IMR-90 (cell line): ENCODE data around the gene PTH1R. TPM values are rescaled to one million over a fixed set of nuclear protein-coding genes. Genes with fewer than 3 reads are reported as not detected.

ENCODE experiments used
- ATAC-seq: fragments of 200-7000 bp; cut with Tn5 transposase; 2 replicates; pipeline ENCODE4 v1.9.1; 2020; ENCODE audit warnings: low read depth, mild to moderate bottlenecking, moderate library complexity
- BruUV-seq: library from RNA; stranded (reverse); fragments of 400-500 nt; replicated peaks from 2 replicates; lab custom pipeline; 2021; lab: Mats Ljungman, UMichigan
- CTCF ChIA-PET: fragments of 300-600 bp; formaldehyde crosslinking; extraction: SDS; loops from one replicate; lab custom pipeline; 2021; ENCODE audit warnings: antibody characterized with exemption; lab: Yijun Ruan, JAX
- POLR2A ChIA-PET: fragments of 300-600 bp; sonication (Branson Sonifier 250); formaldehyde crosslinking; loops from one replicate; lab custom pipeline; 2022; ENCODE audit warnings: antibody characterized with exemption; ENCODE audit not compliant: unreplicated experiment; lab: Charles Lee
- DNase-seq: peaks from one replicate; pipeline ENCODE4 v3.0.0; 2013
- H2AFZ ChIP-seq: replicated peaks from 2 replicates; pipeline ENCODE3; 2013; ENCODE audit warnings: low read length, mild to moderate bottlenecking; ENCODE audit not compliant: poor library complexity
- H2AK5ac ChIP-seq: 2 replicates; pipeline ENCODE4 v1.6.1; 2013; ENCODE audit warnings: low read depth, low read length, inconsistent platforms
- H2AK9ac ChIP-seq: replicated peaks from 2 replicates; pipeline ENCODE3; 2013; ENCODE audit warnings: mild to moderate bottlenecking, low read depth, low read length, moderate library complexity; ENCODE audit not compliant: poor library complexity
- H2BK120ac ChIP-seq: 2 replicates; pipeline ENCODE4 v1.6.1; 2013; ENCODE audit warnings: low read depth, low read length, inconsistent platforms
- H2BK15ac ChIP-seq: 3 replicates; pipeline ENCODE4 v1.6.1; 2013; ENCODE audit warnings: low read depth, low read length, inconsistent platforms
- H2BK20ac ChIP-seq: 2 replicates; pipeline ENCODE4 v1.6.1; 2013; ENCODE audit warnings: low read depth, mild to moderate bottlenecking, inconsistent platforms, low read length, moderate library complexity
- H2BK5ac ChIP-seq: 2 replicates; pipeline ENCODE4 v1.6.1; 2013; ENCODE audit warnings: mild to moderate bottlenecking, low read depth, low read length, inconsistent platforms; ENCODE audit not compliant: poor library complexity, severe bottlenecking
- H3K14ac ChIP-seq: replicated peaks from 2 replicates; pipeline ENCODE4 v1.6.1; 2013; ENCODE audit warnings: low read depth, low read length, inconsistent platforms
- H3K18ac ChIP-seq: 2 replicates; pipeline ENCODE4 v1.6.1; 2013; ENCODE audit warnings: low read depth, low read length, control low read depth
- H3K23ac ChIP-seq: 2 replicates; pipeline ENCODE4 v1.6.1; 2013; ENCODE audit warnings: low read depth, low read length, inconsistent platforms
- H3K27ac ChIP-seq: 2 replicates; pipeline ENCODE4 v1.5.1; 2013; ENCODE audit warnings: mild to moderate bottlenecking, control low read depth, low read length; ENCODE audit not compliant: insufficient read depth
- H3K27me3 ChIP-seq: 2 replicates; pipeline ENCODE4 v1.6.1; 2013; ENCODE audit warnings: low read length; ENCODE audit not compliant: control insufficient read depth, insufficient read depth
- H3K36me3 ChIP-seq: 2 replicates; pipeline ENCODE4 v1.6.1; 2013; ENCODE audit warnings: low read length, mixed read lengths; ENCODE audit not compliant: control insufficient read depth, insufficient read depth
- H3K4ac ChIP-seq: 2 replicates; pipeline ENCODE4 v1.6.1; 2013; ENCODE audit warnings: low read depth, low read length, inconsistent platforms
- H3K4me1 ChIP-seq: 2 replicates; pipeline ENCODE4 v1.6.1; 2013; ENCODE audit warnings: low read length, mixed read lengths; ENCODE audit not compliant: control insufficient read depth, insufficient read depth
- H3K4me2 ChIP-seq: 2 replicates; pipeline ENCODE4 v1.6.1; 2013; ENCODE audit warnings: low read depth, mild to moderate bottlenecking, control low read depth, low read length, moderate library complexity
- H3K4me3 ChIP-seq: 2 replicates; pipeline ENCODE4 v1.5.1; 2013; ENCODE audit warnings: low read depth, mild to moderate bottlenecking, control low read depth, low read length, moderate library complexity; ENCODE audit not compliant: insufficient read depth
- H3K56ac ChIP-seq: 2 replicates; pipeline ENCODE4 v1.6.1; 2013; ENCODE audit warnings: low read length, inconsistent platforms; ENCODE audit not compliant: insufficient read depth; ENCODE audit errors: extremely low read depth
- H3K79me1 ChIP-seq, 2 experiments: 2 replicates each; pipeline ENCODE4 v1.6.1; 2013; ENCODE audit warnings: low read length in 2 of 2, inconsistent platforms in 1 of 2, low read depth in 1 of 2
- H3K9ac ChIP-seq: 2 replicates; pipeline ENCODE4 v1.6.1; 2013; ENCODE audit warnings: low read depth, low read length, control low read depth
- H3K9me1 ChIP-seq: 2 replicates; pipeline ENCODE4 v1.6.1; 2013; ENCODE audit warnings: low read length, inconsistent platforms; ENCODE audit not compliant: insufficient read depth
- H3K9me3 ChIP-seq: 2 replicates; pipeline ENCODE4 v1.6.1; 2013; ENCODE audit warnings: low read length; ENCODE audit not compliant: control insufficient read depth, insufficient read depth
- H4K20me1 ChIP-seq: 2 replicates; pipeline ENCODE4 v1.6.1; 2013; ENCODE audit warnings: low read length, inconsistent platforms; ENCODE audit not compliant: insufficient read depth
- H4K5ac ChIP-seq: 2 replicates; pipeline ENCODE4 v1.6.1; 2013; ENCODE audit warnings: mild to moderate bottlenecking, low read depth, low read length, control low read depth
- H4K8ac ChIP-seq, 2 experiments: 2 replicates each; pipeline ENCODE4 v1.6.1; 2013; ENCODE audit warnings: low read depth in 2 of 2, low read length in 2 of 2, control low read depth in 1 of 2, inconsistent platforms in 1 of 2
- H4K91ac ChIP-seq: 2 replicates; pipeline ENCODE4 v1.6.1; 2013; ENCODE audit warnings: low read depth, low read length, inconsistent platforms; ENCODE audit not compliant: insufficient read depth
- BHLHE40 ChIP-seq: fragments of 150-350 bp; IDR thresholded peaks from 2 replicates; pipeline ENCODE4 v1.6.1; 2016; ENCODE audit warnings: mild to moderate bottlenecking, low read depth, low read length
- CEBPB ChIP-seq: IDR thresholded peaks from 2 replicates; pipeline ENCODE4 v1.6.1; 2012; ENCODE audit warnings: low read depth, low read length, improper control_type of control experiment
- CTCF ChIP-seq: conservative IDR thresholded peaks from 2 replicates; pipeline ENCODE4 v1.5.1; 2012; ENCODE audit warnings: mild to moderate bottlenecking, low read depth, low read length, improper control_type of control experiment
- ELK1 ChIP-seq: fragments of 150-350 bp; IDR thresholded peaks from 2 replicates; pipeline ENCODE4 v1.6.1; 2016; ENCODE audit warnings: low read depth, mild to moderate bottlenecking, low read length, moderate library complexity, borderline replicate concordance
- FOS ChIP-seq: fragments of 150-350 bp; IDR thresholded peaks from 2 replicates; pipeline ENCODE4 v1.6.1; 2016; ENCODE audit warnings: low read depth, low read length
- MAFK ChIP-seq: IDR thresholded peaks from 2 replicates; pipeline ENCODE4 v1.6.1; 2012; ENCODE audit warnings: low read depth, low read length, improper control_type of control experiment
- MAZ ChIP-seq: IDR thresholded peaks from 2 replicates; pipeline ENCODE4 v1.6.1; 2012; ENCODE audit warnings: low read depth, mild to moderate bottlenecking, low read length, improper control_type of control experiment, moderate library complexity, borderline replicate concordance
- MXI1 ChIP-seq: IDR thresholded peaks from 2 replicates; pipeline ENCODE4 v1.6.1; 2012; ENCODE audit warnings: low read depth, mild to moderate bottlenecking, low read length, moderate library complexity, borderline replicate concordance
- NFE2L2 ChIP-seq: fragments of 150-350 bp; IDR thresholded peaks from 2 replicates; pipeline ENCODE4 v1.6.1; 2016; ENCODE audit warnings: low read depth, mild to moderate bottlenecking, low read length
- POLR2A ChIP-seq: IDR thresholded peaks from 2 replicates; pipeline ENCODE4 v1.6.1; 2012; ENCODE audit warnings: mild to moderate bottlenecking, low read depth, low read length
- RAD21 ChIP-seq: IDR thresholded peaks from 2 replicates; pipeline ENCODE4 v1.6.1; 2012; ENCODE audit warnings: low read length, improper control_type of control experiment
- RCOR1 ChIP-seq: IDR thresholded peaks from 2 replicates; pipeline ENCODE4 v1.6.1; 2012; ENCODE audit warnings: mild to moderate bottlenecking, low read length, improper control_type of control experiment; ENCODE audit not compliant: insufficient replicate concordance
- RFX5 ChIP-seq: IDR thresholded peaks from 2 replicates; pipeline ENCODE4 v1.8.0; 2012; ENCODE audit warnings: low read depth, mild to moderate bottlenecking, low read length, moderate library complexity
- SMC3 ChIP-seq: fragments of 150-350 bp; IDR thresholded peaks from 2 replicates; pipeline ENCODE4 v1.6.1; 2016; ENCODE audit warnings: low read depth, mild to moderate bottlenecking, antibody characterized with exemption, low read length, moderate library complexity
- WGBS, 2 experiments: methylation state at CpG; one replicate each; pipeline versions ENCODE4 v1.1.5 to v1.1.7; 2013; ENCODE audit warnings: missing lambda C conversion rate in 2 of 2; ENCODE audit not compliant: insufficient read length in 1 of 2; ENCODE audit errors: extremely low coverage in 2 of 2; 5-methylcytosine and 5-hydroxymethylcytosine counted together
- dilution Hi-C: fragments of 300-500 bp; cut with HindIII; formaldehyde crosslinking; loops from one replicate; pipeline ENCODE4 v1.14.3; 2018; ENCODE audit warnings: low sequenced_read_pairs; ENCODE audit not compliant: unreplicated experiment
- in situ Hi-C: fragments of 300-500 bp; cut with MboI; formaldehyde crosslinking; loops from 3 replicates; pipeline ENCODE4 v1.14.3; 2019; ENCODE audit warnings: low sequenced_read_pairs, inconsistent platforms, mixed read lengths
- intact Hi-C: fragments of 100-400 bp; cut with micrococcal nuclease; formaldehyde crosslinking; loops from 2 replicates; pipeline ENCODE4 v1.10.0; 2022
- polyA plus RNA-seq, 3 experiments: library from polyadenylated mRNA; depleted of rRNA; stranded (reverse); fragments of >200 nt; gene quantifications; 2 replicates each; pipeline ENCODE4 v1.2.3, GENCODE V29; 2012; ENCODE audit warnings: low replicate concordance in 1 of 3
- total RNA-seq: library from RNA; depleted of rRNA; stranded (reverse); fragments of >200 nt; gene quantifications from 2 replicates; pipeline ENCODE4 v1.2.3, GENCODE V29; 2012
- TF ChIP-seq, protein P1 (sequence below): fragments of 150-350 bp; IDR thresholded peaks from 2 replicates; pipeline ENCODE4 v1.6.1; 2017; ENCODE audit warnings: mild to moderate bottlenecking, antibody characterized with exemption, low read length, low read depth

PTH1R gene
- total and polyA plus RNA-seq, 2 of the 4 experiments (the other 2 are of a cell fraction) = 0.15 to 0.18 TPM

DNA sequence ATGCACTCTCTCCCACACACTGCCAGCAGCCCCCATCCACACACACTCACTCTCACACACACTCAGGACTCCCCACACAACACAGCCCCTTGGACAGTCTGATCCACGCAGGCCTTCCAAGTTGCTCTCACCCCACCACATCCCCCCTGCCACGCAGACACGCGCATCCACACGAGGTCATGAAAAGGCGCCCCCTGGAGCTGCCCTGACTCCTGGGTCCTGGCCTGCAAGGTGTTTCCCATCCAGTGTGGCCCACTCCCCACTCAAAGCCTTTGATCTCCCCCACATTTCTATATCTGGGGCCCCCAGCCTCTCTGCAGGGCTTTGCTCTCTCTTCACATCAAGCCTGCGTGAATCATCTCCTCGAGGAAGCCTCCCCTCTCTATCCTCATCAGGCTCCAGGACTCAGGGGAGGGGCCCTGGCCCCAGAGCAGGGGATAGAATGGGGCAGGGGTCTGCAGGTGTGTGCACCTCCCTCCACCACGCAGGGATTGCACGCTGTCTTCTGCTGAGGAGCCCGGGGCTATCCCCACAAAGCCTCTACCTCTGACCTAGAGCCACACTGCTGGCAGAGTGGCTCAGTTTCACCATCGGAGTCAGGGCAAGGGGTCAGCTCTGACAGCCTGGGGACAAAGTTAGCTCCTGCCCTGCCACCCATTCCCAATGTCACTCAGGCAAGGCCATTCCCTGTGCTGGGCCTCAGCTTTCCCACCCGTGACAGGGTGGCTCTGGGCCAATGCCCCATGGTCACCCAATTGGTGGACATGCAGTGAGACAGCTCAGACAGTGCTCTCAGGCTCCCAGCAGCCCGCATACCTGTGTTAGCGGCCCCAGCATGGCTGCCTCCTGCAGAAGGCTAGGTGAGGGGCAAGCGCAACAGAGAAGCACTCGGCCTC, 20.7 kb upstream of the PTH1R start:
- no peak overlapping the region for H3K14ac ChIP-seq
- CTCF ChIA-PET = no interaction called here
- no peak overlapping the region for H3K4me2 ChIP-seq
- no peaks in the 10 kb centered on the region for H3K9me1 ChIP-seq
- H3K27ac ChIP-seq = no peak overlapping the region
- no peak overlapping the region for H4K8ac ChIP-seq
- intact Hi-C loops (no loop called here), in situ Hi-C loops (no loop called here), dilution Hi-C loops (no loop called here)
- no peak overlapping the region for H3K4ac ChIP-seq
- ATAC-seq = no peak
- no peaks in the 10 kb centered on the region for H4K20me1 ChIP-seq
- BruUV-seq = no TSS peak
- H3K4me3 ChIP-seq = no peak overlapping the region
- no peak for TF ChIP-seq BHLHE40
- no peak for TF ChIP-seq NFE2L2
- TF ChIP-seq, protein P1, sequence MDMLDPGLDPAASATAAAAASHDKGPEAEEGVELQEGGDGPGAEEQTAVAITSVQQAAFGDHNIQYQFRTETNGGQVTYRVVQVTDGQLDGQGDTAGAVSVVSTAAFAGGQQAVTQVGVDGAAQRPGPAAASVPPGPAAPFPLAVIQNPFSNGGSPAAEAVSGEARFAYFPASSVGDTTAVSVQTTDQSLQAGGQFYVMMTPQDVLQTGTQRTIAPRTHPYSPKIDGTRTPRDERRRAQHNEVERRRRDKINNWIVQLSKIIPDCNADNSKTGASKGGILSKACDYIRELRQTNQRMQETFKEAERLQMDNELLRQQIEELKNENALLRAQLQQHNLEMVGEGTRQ = no peak
- no peak for TF ChIP-seq FOS
- no peak for TF ChIP-seq POLR2A
- TF ChIP-seq MAFK = no peak
- TF ChIP-seq MAZ = no peak
- TF ChIP-seq ELK1 = no peak
- no peak for TF ChIP-seq SMC3
- TF ChIP-seq RAD21 = no peak
- TF ChIP-seq MXI1 = no peak
- no peak for TF ChIP-seq CTCF
- no peak for TF ChIP-seq CEBPB
- no peak for TF ChIP-seq RFX5
- no peak for TF ChIP-seq RCOR1
- H2AK5ac ChIP-seq = no peak overlapping the region
- H3K79me1 ChIP-seq = no peaks in the 10 kb centered on the region
- H3K56ac ChIP-seq = no peak overlapping the region
- POLR2A ChIA-PET = no interaction called here
- peaks cover 52% of the 10 kb centered on the region for H3K27me3 ChIP-seq
- H2BK15ac ChIP-seq = no peak overlapping the region
- H2BK5ac ChIP-seq = no peak overlapping the region
- H3K36me3 ChIP-seq = no peaks in the 10 kb centered on the region
- DNase-seq = no peak
- no peak overlapping the region for H4K91ac ChIP-seq
- WGBS, 2 experiments = 72% methylated on average over 7 of the region's 17 CpGs; no CpG with 5 or more reads in 1 of the 2 experiments
- H3K9me3 ChIP-seq = no peaks in the 10 kb centered on the region
- no peak overlapping the region for H4K5ac ChIP-seq
- no peak overlapping the region for H2BK20ac ChIP-seq
- H3K18ac ChIP-seq = no peak overlapping the region
- H3K23ac ChIP-seq = no peak overlapping the region
- H3K9ac ChIP-seq = no peak overlapping the region
- H3K4me1 ChIP-seq = no peaks in the 10 kb centered on the region
- H2AK9ac ChIP-seq = no peak overlapping the region
- no peak overlapping the region for H2BK120ac ChIP-seq
- no peak overlapping the region for H2AFZ ChIP-seq
